Thyroid gland (tissue), 4 donors: Measurements from ENCODE around the gene PLBD1.

ENCODE experiments used
- POLR2A ChIP-seq, 2 donors: fragments of 450-650 bp; IDR thresholded peaks; one replicate each; pipeline ENCODE4 v1.6.1; 2017; ENCODE audit warnings: antibody characterized with exemption in 2 of 2, mild to moderate bottlenecking in 2 of 2, moderate library complexity in 1 of 2
- TF ChIP-seq, protein P1 (sequence below), 6 experiments: fragments of 200-600 bp in 3 of 6; fragments of 450-650 bp in 3 of 6; sonication (generic) in 3 of 6; IDR thresholded peaks; one replicate each; pipeline ENCODE4 v1.5.1; 2016 to 2019; ENCODE audit warnings: antibody characterized with exemption in 6 of 6, mild to moderate bottlenecking in 2 of 6, inconsistent platforms in 1 of 6, moderate library complexity in 1 of 6

DNA sequence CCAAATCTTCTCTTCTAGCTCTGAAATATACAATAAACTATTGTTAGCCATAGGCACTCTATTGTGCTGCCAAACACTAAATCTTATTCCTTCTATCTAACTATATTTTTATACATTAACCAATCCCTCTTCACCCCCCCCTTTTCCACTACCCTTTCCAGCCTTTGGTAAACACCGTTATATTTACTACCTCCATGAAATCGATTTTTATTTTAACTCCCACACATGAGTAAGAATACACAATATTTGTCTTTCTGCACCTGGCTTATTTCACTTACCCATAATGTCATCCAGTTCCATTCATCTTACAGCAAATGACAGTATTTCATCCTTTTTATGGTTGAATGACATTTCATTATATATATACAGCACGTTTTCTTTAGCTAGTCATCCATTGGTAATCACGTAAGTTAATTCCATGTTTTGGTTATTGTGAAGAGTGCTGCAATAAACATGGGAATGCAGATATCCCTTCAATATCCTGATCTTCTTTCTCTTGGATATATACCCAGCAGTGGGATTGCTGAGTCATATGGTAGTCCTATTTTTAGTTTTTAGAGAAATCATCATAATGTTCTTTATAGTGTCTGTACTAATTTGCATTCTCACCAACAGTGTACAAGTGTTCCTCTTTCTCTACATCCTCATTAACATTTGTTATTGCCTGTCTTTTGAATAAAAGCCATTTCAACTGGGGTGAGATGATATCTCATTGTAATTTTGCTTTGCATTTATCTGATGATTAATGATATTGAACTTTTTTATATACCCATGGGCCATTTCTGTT lies 34.2 kb upstream of the PLBD1 start:
- TF ChIP-seq, protein P1, sequence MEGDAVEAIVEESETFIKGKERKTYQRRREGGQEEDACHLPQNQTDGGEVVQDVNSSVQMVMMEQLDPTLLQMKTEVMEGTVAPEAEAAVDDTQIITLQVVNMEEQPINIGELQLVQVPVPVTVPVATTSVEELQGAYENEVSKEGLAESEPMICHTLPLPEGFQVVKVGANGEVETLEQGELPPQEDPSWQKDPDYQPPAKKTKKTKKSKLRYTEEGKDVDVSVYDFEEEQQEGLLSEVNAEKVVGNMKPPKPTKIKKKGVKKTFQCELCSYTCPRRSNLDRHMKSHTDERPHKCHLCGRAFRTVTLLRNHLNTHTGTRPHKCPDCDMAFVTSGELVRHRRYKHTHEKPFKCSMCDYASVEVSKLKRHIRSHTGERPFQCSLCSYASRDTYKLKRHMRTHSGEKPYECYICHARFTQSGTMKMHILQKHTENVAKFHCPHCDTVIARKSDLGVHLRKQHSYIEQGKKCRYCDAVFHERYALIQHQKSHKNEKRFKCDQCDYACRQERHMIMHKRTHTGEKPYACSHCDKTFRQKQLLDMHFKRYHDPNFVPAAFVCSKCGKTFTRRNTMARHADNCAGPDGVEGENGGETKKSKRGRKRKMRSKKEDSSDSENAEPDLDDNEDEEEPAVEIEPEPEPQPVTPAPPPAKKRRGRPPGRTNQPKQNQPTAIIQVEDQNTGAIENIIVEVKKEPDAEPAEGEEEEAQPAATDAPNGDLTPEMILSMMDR (IDR thresholded peaks at IDR 0.05), result no peak
- TF ChIP-seq POLR2A (IDR thresholded peaks at IDR 0.05), result no peak
